ENCODE results near the gene ZNF366. TPM values are rescaled to one million over a fixed set of nuclear protein-coding genes. Genes with fewer than 3 reads are reported as not detected.
A peak's percentile ranks its signal among the peaks of the same experiment; 100 is the strongest.

Gene ZNF366
- polyA plus RNA-seq, 2 of the 4 experiments (the other 2 are of a cell fraction), result not detected

- H3K4me2 ChIP-seq, result peak overlapping the region; percentile 72
Measured at GRCh38 chr5:72452515-72453245, 54.5 kb downstream of the ZNF366 start.

GRCh38 chr5:72451741-72452505, 55.3 kb downstream of the ZNF366 start:
- Histone ChIP-seq H3K27ac (peak overlapping the region; percentile 71 to 89), H3K4me3 (no peak overlapping the region)
- CTCF ChIA-PET, result interaction anchor here (0.6 to 2.9 kb wide), 6 partner anchors 12 to 85 kb away, joined by 3 to 8 read pairs (median 4); no protein-coding TSS in a partner anchor

More at GRCh38 chr5:72452515-72453245, 54.5 kb downstream of the ZNF366 start:
- Histone ChIP-seq H3K4me1 (peaks cover 26% of the 10 kb centered on the region), H3K9me3 (no peaks in the 10 kb centered on the region), H3K27ac (peak overlapping the region; percentile 71 to 89), H3K4me3 (no peak overlapping the region)
- FAIRE-seq, result no peak
- peak; percentile 41 to 53; a peak in 1 of 5 replicates for TF ChIP-seq JUN (IDR thresholded peaks at IDR 0.05)
- TF ChIP-seq RARB (CRISPR knock-in tag; IDR thresholded peaks at IDR 0.05), result no peak
- TF ChIP-seq MAX (IDR thresholded peaks at IDR 0.05), result 0 out of 2 replicates have a peak, but pooled peaks have one; percentile 8
- TF ChIP-seq SMC3 (IDR thresholded peaks at IDR 0.05), result 0 out of 3 replicates have a peak, but pooled peaks have one; percentile 17
- peak in 1 of 2 experiments; percentile 21; a peak in 1 of 5 replicates for TF ChIP-seq RAD21 (conservative IDR thresholded peaks at IDR 0.05 in 1 of 2, IDR thresholded peaks at IDR 0.05 in 1 of 2)
- TF ChIP-seq FOSL2 (IDR thresholded peaks at IDR 0.05), result peak; percentile 37; the same call in 1 of the 2 replicates
- TF ChIP-seq FOSL2 (CRISPR knock-in tag; IDR thresholded peaks at IDR 0.05), result peak; percentile 70
- TF ChIP-seq CHD4 (IDR thresholded peaks at IDR 0.05; ENCODE audit: borderline replicate concordance), result no peak
- no peak for TF ChIP-seq BCL3 (IDR thresholded peaks at IDR 0.05)
- TF ChIP-seq JUNB (IDR thresholded peaks at IDR 0.05), result 0 out of 2 replicates have a peak, but pooled peaks have one; percentile 34
- no peak for TF ChIP-seq POLR2AphosphoS2 (conservative IDR thresholded peaks at IDR 0.05; ENCODE audit: low read length)
- TF ChIP-seq POLR2A (IDR thresholded peaks at IDR 0.05; ENCODE audit: low read length), result no peak
- WGBS (ENCODE audit: missing lambda C conversion rate), result 11% methylated on average over 9 of the region's 9 CpGs
- ATAC-seq, result peak; percentile 91 to 93
- peak; percentile 61 to 79 for DNase-seq (ENCODE audit: low read depth in 1 of 2, low spot score in 1 of 2)
- POLR2A ChIA-PET, result interaction anchor here (0.9 kb wide), 1 partner anchor 13 kb away, joined by 3 read pairs; no protein-coding TSS in a partner anchor
- CTCF ChIA-PET, result interaction anchor here (0.6 to 2.9 kb wide), 6 partner anchors 11 to 86 kb away, joined by 3 to 8 read pairs (median 4); no protein-coding TSS in a partner anchor

More at GRCh38 chr5:72451741-72452505, 55.3 kb downstream of the ZNF366 start:
- POLR2A ChIA-PET, result no interaction called here
- peak overlapping the region; percentile 72 for H3K4me2 ChIP-seq
- WGBS (ENCODE audit: missing lambda C conversion rate), result 62% methylated on average over 13 of the region's 13 CpGs
- peaks cover 26% of the 10 kb centered on the region for H3K4me1 ChIP-seq
- ATAC-seq (peak; percentile 56 to 82; a peak in 5 of 6 replicates), DNase-seq (ENCODE audit: low read depth in 1 of 2, low spot score in 1 of 2) (peak; percentile 20 to 35), FAIRE-seq (no peak)
- no peaks in the 10 kb centered on the region for H3K9me3 ChIP-seq
- TF ChIP-seq NR3C1 (IDR thresholded peaks at IDR 0.05) (no peak), HMGXB4 (CRISPR knock-in tag; IDR thresholded peaks at IDR 0.05; ENCODE audit: borderline replicate concordance) (no peak), ZFP36 (IDR thresholded peaks at IDR 0.05; ENCODE audit: borderline replicate concordance, partially characterized antibody) (no peak), NPAS2 (CRISPR knock-in tag; IDR thresholded peaks at IDR 0.05; ENCODE audit: borderline replicate concordance) (no peak), SREBF2 (IDR thresholded peaks at IDR 0.05) (no peak), EP300 (IDR thresholded peaks at IDR 0.05) (no peak), MAX (IDR thresholded peaks at IDR 0.05) (peak; percentile 20; the same call in 1 of the 2 replicates)

Data from A549 (cell line).